Endodermal cell (in vitro differentiated cells): Measurements from ENCODE around the gene PCSK9. TPM values are rescaled to one million over a fixed set of nuclear protein-coding genes. Genes with fewer than 3 reads are reported as not detected.

Experiments
- DNase-seq: peaks from one replicate; pipeline ENCODE4 v3.0.0-alpha.2; 2017
- H3K27ac ChIP-seq: 2 replicates; pipeline ENCODE4 v1.5.1; 2013; ENCODE audit warnings: mild to moderate bottlenecking, low read depth, low read length, moderate library complexity
- H3K27me3 ChIP-seq: 2 replicates; pipeline ENCODE4 v1.6.1; 2013; ENCODE audit warnings: mild to moderate bottlenecking, low read length, moderate library complexity; ENCODE audit not compliant: insufficient read depth, control insufficient read depth, poor library complexity, severe bottlenecking
- H3K36me3 ChIP-seq: 2 replicates; pipeline ENCODE4 v1.7.0; 2013; ENCODE audit warnings: mild to moderate bottlenecking, low read length, moderate library complexity; ENCODE audit not compliant: control insufficient read depth, insufficient read depth
- H3K4me1 ChIP-seq: one replicate; pipeline ENCODE4 v1.7.0; 2013; ENCODE audit warnings: low read length; ENCODE audit not compliant: control insufficient read depth, insufficient read depth
- H3K4me3 ChIP-seq: 2 replicates; pipeline ENCODE4 v1.5.1; 2013; ENCODE audit warnings: mild to moderate bottlenecking, low read length, moderate library complexity
- H3K9ac ChIP-seq: 2 replicates; pipeline ENCODE4 v1.6.1; 2013; ENCODE audit warnings: mild to moderate bottlenecking, low read length, moderate library complexity; ENCODE audit not compliant: poor library complexity, severe bottlenecking; ENCODE audit errors: extremely low read depth
- H3K9me3 ChIP-seq: 2 replicates; pipeline ENCODE4 v1.6.1; 2013; ENCODE audit warnings: mild to moderate bottlenecking, low read length, moderate library complexity; ENCODE audit not compliant: control insufficient read depth
- H3K27ac Mint-ChIP-seq: 2 replicates; pipeline ENCODE4 v1.8.0; 2020; ENCODE audit warnings: mixed read lengths
- H3K27me3 Mint-ChIP-seq: 2 replicates; pipeline ENCODE4 v1.8.0; 2021; ENCODE audit warnings: mild to moderate bottlenecking, mixed read lengths; ENCODE audit not compliant: insufficient read depth
- H3K36me3 Mint-ChIP-seq: 2 replicates; pipeline ENCODE4 v1.8.0; 2020; ENCODE audit warnings: low read depth, mixed read lengths
- H3K4me1 Mint-ChIP-seq: 2 replicates; pipeline ENCODE4 v1.8.0; 2020; ENCODE audit warnings: mixed read lengths
- H3K4me3 Mint-ChIP-seq: 2 replicates; pipeline ENCODE4 v1.8.0; 2020; ENCODE audit warnings: mild to moderate bottlenecking, moderate library complexity, mixed read lengths
- H3K9me3 Mint-ChIP-seq: 2 replicates; pipeline ENCODE4 v1.8.0; 2020; ENCODE audit warnings: mild to moderate bottlenecking, mixed read lengths
- WGBS, 2 experiments: methylation state at CpG; one replicate each; pipeline versions ENCODE4 v1.1.5 to v1.1.7; 2013; ENCODE audit warnings: missing lambda C conversion rate in 2 of 2, mixed read lengths in 1 of 2; ENCODE audit not compliant: insufficient coverage in 1 of 2, insufficient read length in 1 of 2; 5-methylcytosine and 5-hydroxymethylcytosine counted together
- total RNA-seq, 2 donors: library from RNA; stranded (reverse); fragmentation: NEBNext Ultra II Directional in 1 of 2; extraction: Animal tissue kit (Norgen Biotek cat#: 25700) in 1 of 2; gene quantifications; 2 replicates in 1 of 2; 3 replicates in 1 of 2; pipeline ENCODE4 v1.2.1, GENCODE V29; 2021
- TF ChIP-seq, protein P1 (sequence below): fragments of 200-600 bp; sonication (generic); conservative IDR thresholded peaks from 2 replicates; pipeline ENCODE4 v1.5.0; 2021; ENCODE audit warnings: antibody characterized with exemption, mild to moderate bottlenecking

Gene PCSK9
- total RNA-seq, 2 donors from 2014 or later = 26.1 to 59.9 TPM

DNA sequence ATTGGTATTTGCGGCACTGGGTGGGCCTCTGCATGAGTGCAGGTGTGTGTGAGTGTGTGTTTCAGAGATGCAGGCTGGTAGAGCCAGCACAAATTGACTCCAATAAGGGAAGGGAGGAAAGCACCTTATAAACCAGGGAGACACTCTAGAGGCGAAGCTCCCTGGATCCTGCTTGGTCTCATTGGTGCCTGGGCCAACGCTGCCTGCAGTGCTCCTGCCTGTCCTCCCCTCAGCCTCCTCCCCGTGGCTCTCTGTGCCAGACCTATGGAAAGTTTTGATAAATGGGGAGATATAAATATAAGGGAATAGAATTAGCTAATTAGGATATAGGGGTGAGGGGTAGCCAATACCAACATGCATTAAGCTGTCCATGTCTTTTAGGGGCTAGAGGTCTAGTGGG lies 38.0 kb upstream of the PCSK9 start:
- Histone ChIP-seq H3K9ac (no peak overlapping the region), H3K36me3 (no peaks in the 10 kb centered on the region), H3K27me3 (peaks cover 27% of the 10 kb centered on the region), H3K9me3 (no peaks in the 10 kb centered on the region), H3K4me3 (no peak overlapping the region), H3K27ac (no peak overlapping the region), H3K4me1 (no peaks in the 10 kb centered on the region)
- Mint-ChIP-seq H3K4me1 (peaks cover 6% of the 10 kb centered on the region), H3K27me3 (peaks cover 47% of the 10 kb centered on the region), H3K36me3 (no peaks in the 10 kb centered on the region), H3K4me3 (no peak overlapping the region), H3K9me3 (no peaks in the 10 kb centered on the region), H3K27ac (no peak overlapping the region)
- WGBS, 2 experiments = 94 to 100% methylated on average over 3 to 4 of the region's 4 CpGs
- TF ChIP-seq, protein P1, sequence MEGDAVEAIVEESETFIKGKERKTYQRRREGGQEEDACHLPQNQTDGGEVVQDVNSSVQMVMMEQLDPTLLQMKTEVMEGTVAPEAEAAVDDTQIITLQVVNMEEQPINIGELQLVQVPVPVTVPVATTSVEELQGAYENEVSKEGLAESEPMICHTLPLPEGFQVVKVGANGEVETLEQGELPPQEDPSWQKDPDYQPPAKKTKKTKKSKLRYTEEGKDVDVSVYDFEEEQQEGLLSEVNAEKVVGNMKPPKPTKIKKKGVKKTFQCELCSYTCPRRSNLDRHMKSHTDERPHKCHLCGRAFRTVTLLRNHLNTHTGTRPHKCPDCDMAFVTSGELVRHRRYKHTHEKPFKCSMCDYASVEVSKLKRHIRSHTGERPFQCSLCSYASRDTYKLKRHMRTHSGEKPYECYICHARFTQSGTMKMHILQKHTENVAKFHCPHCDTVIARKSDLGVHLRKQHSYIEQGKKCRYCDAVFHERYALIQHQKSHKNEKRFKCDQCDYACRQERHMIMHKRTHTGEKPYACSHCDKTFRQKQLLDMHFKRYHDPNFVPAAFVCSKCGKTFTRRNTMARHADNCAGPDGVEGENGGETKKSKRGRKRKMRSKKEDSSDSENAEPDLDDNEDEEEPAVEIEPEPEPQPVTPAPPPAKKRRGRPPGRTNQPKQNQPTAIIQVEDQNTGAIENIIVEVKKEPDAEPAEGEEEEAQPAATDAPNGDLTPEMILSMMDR = no peak
- DNase-seq = no peak

DNA sequence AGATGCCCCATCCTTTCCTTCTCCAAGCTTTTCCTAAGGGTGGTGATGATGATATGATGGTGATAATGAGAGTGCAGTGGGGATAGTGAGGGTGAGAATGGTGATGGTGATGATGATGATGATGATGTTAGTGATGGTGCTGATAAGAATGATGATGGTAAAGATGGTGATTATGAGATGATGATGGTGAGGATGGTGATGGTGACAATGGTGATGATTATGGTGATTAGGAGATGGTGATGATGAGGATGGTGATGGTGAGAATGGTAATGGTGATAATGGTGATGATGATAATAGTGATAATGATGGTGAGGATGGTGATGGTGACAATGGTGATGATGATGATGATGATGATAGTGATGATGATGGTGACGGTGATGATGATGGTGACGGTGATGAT lies 36.7 kb upstream of the PCSK9 start:
- H3K27me3 ChIP-seq = peaks cover 15% of the 10 kb centered on the region
- 82% methylated on average over 2 of the region's 2 CpGs; no CpG with 5 or more reads in 1 of the 2 experiments for WGBS, 2 experiments
- TF ChIP-seq, protein P1 = no peak
- Mint-ChIP-seq H3K4me3 (no peak overlapping the region), H3K36me3 (no peaks in the 10 kb centered on the region), H3K9me3 (no peaks in the 10 kb centered on the region), H3K27ac (no peak overlapping the region), H3K4me1 (no peaks in the 10 kb centered on the region), H3K27me3 (peaks cover 34% of the 10 kb centered on the region)
- H3K27ac ChIP-seq = no peak overlapping the region
- H3K4me3 ChIP-seq = no peak overlapping the region
- H3K9ac ChIP-seq = no peak overlapping the region
- no peaks in the 10 kb centered on the region for H3K4me1 ChIP-seq
- H3K9me3 ChIP-seq = no peaks in the 10 kb centered on the region
- no peaks in the 10 kb centered on the region for H3K36me3 ChIP-seq
- no peak for DNase-seq

- Mint-ChIP-seq H3K27ac (no peak overlapping the region), H3K9me3 (peaks cover 18% of the 10 kb centered on the region), H3K4me1 (no peaks in the 10 kb centered on the region), H3K4me3 (no peak overlapping the region), H3K36me3 (peaks cover 9% of the 10 kb centered on the region), H3K27me3 (peaks cover 23% of the 10 kb centered on the region)
- WGBS, 2 experiments = 93 to 100% methylated on average over 3 to 10 of the region's 10 CpGs
- Histone ChIP-seq H3K4me3 (no peak overlapping the region), H3K27ac (no peak overlapping the region), H3K9me3 (no peaks in the 10 kb centered on the region), H3K9ac (no peak overlapping the region), H3K27me3 (no peaks in the 10 kb centered on the region), H3K4me1 (no peaks in the 10 kb centered on the region), H3K36me3 (no peaks in the 10 kb centered on the region)
- no peak for DNase-seq
- TF ChIP-seq, protein P1 = no peak
Observed at GRCh38 chr1:55005351-55006140, 33.8 kb upstream of the PCSK9 start.
